Measurements from ENCODE around the gene ABCA4.
"Not testable (repeated sequence)": the region's sequence is repeated elsewhere in the genome, so short reads cannot be mapped to it uniquely, and the experiment has no call there.

ABCA4 gene

GRCh38 chr1:94004924-94005323 is 116.0 kb downstream of the ABCA4 start:
- Histone ChIP-seq H3K4me1 (ENCODE audit: control insufficient read depth in 1 of 2, insufficient read depth in 2 of 2, low read length in 2 of 2) (no peaks in the 10 kb centered on the region), H3K9me3 (ENCODE audit: control insufficient read depth in 1 of 2, low read length in 2 of 2) (no peaks in the 10 kb centered on the region), H3K4me3 (ENCODE audit: low read depth in 1 of 2, low read length in 2 of 2) (no peak overlapping the region), H3K27ac (ENCODE audit: low read length) (no peak overlapping the region), H3K36me3 (ENCODE audit: control insufficient read depth in 1 of 2, insufficient read depth in 2 of 2, low read length in 2 of 2) (no peaks in the 10 kb centered on the region), H3K27me3 (ENCODE audit: low read depth, low read length) (no peaks in the 10 kb centered on the region)

- no peak overlapping the region for H3K27ac ChIP-seq (ENCODE audit: low read length)
- no peaks in the 10 kb centered on the region for H3K9me3 ChIP-seq (ENCODE audit: control insufficient read depth in 1 of 2, low read length in 2 of 2)
- H3K4me1 ChIP-seq (ENCODE audit: control insufficient read depth in 1 of 2, insufficient read depth in 2 of 2, low read length in 2 of 2) = no peaks in the 10 kb centered on the region
- H3K36me3 ChIP-seq (ENCODE audit: control insufficient read depth in 1 of 2, insufficient read depth in 2 of 2, low read length in 2 of 2) = no peaks in the 10 kb centered on the region
- H3K27me3 ChIP-seq (ENCODE audit: low read depth, low read length) = no peaks in the 10 kb centered on the region
- H3K4me3 ChIP-seq (ENCODE audit: low read depth in 1 of 2, low read length in 2 of 2) = no peak overlapping the region
Observed at GRCh38 chr1:94002046-94002787, 118.7 kb downstream of the ABCA4 start.

- Histone ChIP-seq H3K27ac (ENCODE audit: low read length) (no peak overlapping the region), H3K27me3 (ENCODE audit: low read depth, low read length) (no peaks in the 10 kb centered on the region), H3K4me1 (ENCODE audit: control insufficient read depth in 1 of 2, insufficient read depth in 2 of 2, low read length in 2 of 2) (no peaks in the 10 kb centered on the region), H3K4me3 (ENCODE audit: low read depth in 1 of 2, low read length in 2 of 2) (no peak overlapping the region), H3K36me3 (ENCODE audit: control insufficient read depth in 1 of 2, insufficient read depth in 2 of 2, low read length in 2 of 2) (no peaks in the 10 kb centered on the region), H3K9me3 (ENCODE audit: control insufficient read depth in 1 of 2, low read length in 2 of 2) (no peaks in the 10 kb centered on the region)
Observed at GRCh38 chr1:94001397-94002045, 119.4 kb downstream of the ABCA4 start.

GRCh38 chr1:94000510-94001282 is 120.3 kb downstream of the ABCA4 start:
- Histone ChIP-seq H3K4me1 (ENCODE audit: control insufficient read depth in 1 of 2, insufficient read depth in 2 of 2, low read length in 2 of 2) (no peaks in the 10 kb centered on the region), H3K4me3 (ENCODE audit: low read depth in 1 of 2, low read length in 2 of 2) (no peak overlapping the region), H3K36me3 (ENCODE audit: control insufficient read depth in 1 of 2, insufficient read depth in 2 of 2, low read length in 2 of 2) (no peaks in the 10 kb centered on the region), H3K9me3 (ENCODE audit: control insufficient read depth in 1 of 2, low read length in 2 of 2) (no peaks in the 10 kb centered on the region), H3K27ac (ENCODE audit: low read length) (no peak overlapping the region), H3K27me3 (ENCODE audit: low read depth, low read length) (no peaks in the 10 kb centered on the region)

- Histone ChIP-seq H3K9me3 (ENCODE audit: control insufficient read depth in 1 of 2, low read length in 2 of 2) (no peaks in the 10 kb centered on the region), H3K4me1 (ENCODE audit: control insufficient read depth in 1 of 2, insufficient read depth in 2 of 2, low read length in 2 of 2) (no peaks in the 10 kb centered on the region), H3K27ac (ENCODE audit: low read length) (no peak overlapping the region), H3K27me3 (ENCODE audit: low read depth, low read length) (no peaks in the 10 kb centered on the region), H3K4me3 (ENCODE audit: low read depth in 1 of 2, low read length in 2 of 2) (no peak overlapping the region), H3K36me3 (ENCODE audit: control insufficient read depth in 1 of 2, insufficient read depth in 2 of 2, low read length in 2 of 2) (no peaks in the 10 kb centered on the region)
Observed at GRCh38 chr1:93999840-94000415, 121.0 kb downstream of the ABCA4 start.

- not testable (repeated sequence) for H3K4me3 ChIP-seq (ENCODE audit: low read depth in 1 of 2, low read length in 2 of 2); H3K9me3 ChIP-seq (ENCODE audit: control insufficient read depth in 1 of 2, low read length in 2 of 2); H3K27me3 ChIP-seq (ENCODE audit: low read depth, low read length); H3K4me1 ChIP-seq (ENCODE audit: control insufficient read depth in 1 of 2, insufficient read depth in 2 of 2, low read length in 2 of 2); H3K36me3 ChIP-seq (ENCODE audit: control insufficient read depth in 1 of 2, insufficient read depth in 2 of 2, low read length in 2 of 2); H3K27ac ChIP-seq (ENCODE audit: low read length)
Observed at GRCh38 chr1:93998532-93998931, 122.4 kb downstream of the ABCA4 start.

GRCh38 chr1:93997756-93998155 is 123.2 kb downstream of the ABCA4 start:
- Histone ChIP-seq H3K9me3 (ENCODE audit: control insufficient read depth in 1 of 2, low read length in 2 of 2) (no peaks in the 10 kb centered on the region), H3K4me3 (ENCODE audit: low read depth in 1 of 2, low read length in 2 of 2) (no peak overlapping the region), H3K36me3 (ENCODE audit: control insufficient read depth in 1 of 2, insufficient read depth in 2 of 2, low read length in 2 of 2) (no peaks in the 10 kb centered on the region), H3K27me3 (ENCODE audit: low read depth, low read length) (no peaks in the 10 kb centered on the region), H3K27ac (ENCODE audit: low read length) (no peak overlapping the region), H3K4me1 (ENCODE audit: control insufficient read depth in 1 of 2, insufficient read depth in 2 of 2, low read length in 2 of 2) (no peaks in the 10 kb centered on the region)

GRCh38 chr1:93995837-93996536 is 125.0 kb downstream of the ABCA4 start:
- Histone ChIP-seq H3K27ac (ENCODE audit: low read length) (no peak overlapping the region), H3K4me1 (ENCODE audit: control insufficient read depth in 1 of 2, insufficient read depth in 2 of 2, low read length in 2 of 2) (no peaks in the 10 kb centered on the region), H3K36me3 (ENCODE audit: control insufficient read depth in 1 of 2, insufficient read depth in 2 of 2, low read length in 2 of 2) (no peaks in the 10 kb centered on the region), H3K4me3 (ENCODE audit: low read depth in 1 of 2, low read length in 2 of 2) (no peak overlapping the region), H3K27me3 (ENCODE audit: low read depth, low read length) (no peaks in the 10 kb centered on the region), H3K9me3 (ENCODE audit: control insufficient read depth in 1 of 2, low read length in 2 of 2) (no peaks in the 10 kb centered on the region)

GRCh38 chr1:93993731-93994130 is 127.2 kb downstream of the ABCA4 start:
- H3K27ac ChIP-seq (ENCODE audit: low read length) = no peak overlapping the region
- H3K4me1 ChIP-seq (ENCODE audit: control insufficient read depth in 1 of 2, insufficient read depth in 2 of 2, low read length in 2 of 2) = no peaks in the 10 kb centered on the region
- H3K4me3 ChIP-seq (ENCODE audit: low read depth in 1 of 2, low read length in 2 of 2) = no peak overlapping the region
- no peaks in the 10 kb centered on the region for H3K36me3 ChIP-seq (ENCODE audit: control insufficient read depth in 1 of 2, insufficient read depth in 2 of 2, low read length in 2 of 2)
- H3K9me3 ChIP-seq (ENCODE audit: control insufficient read depth in 1 of 2, low read length in 2 of 2) = no peaks in the 10 kb centered on the region
- H3K27me3 ChIP-seq (ENCODE audit: low read depth, low read length) = no peaks in the 10 kb centered on the region

- H3K9me3 ChIP-seq (ENCODE audit: control insufficient read depth in 1 of 2, low read length in 2 of 2) = no peaks in the 10 kb centered on the region
- H3K27ac ChIP-seq (ENCODE audit: low read length) = no peak overlapping the region
- H3K4me1 ChIP-seq (ENCODE audit: control insufficient read depth in 1 of 2, insufficient read depth in 2 of 2, low read length in 2 of 2) = no peaks in the 10 kb centered on the region
- H3K27me3 ChIP-seq (ENCODE audit: low read depth, low read length) = no peaks in the 10 kb centered on the region
- no peak overlapping the region for H3K4me3 ChIP-seq (ENCODE audit: low read depth in 1 of 2, low read length in 2 of 2)
- no peaks in the 10 kb centered on the region for H3K36me3 ChIP-seq (ENCODE audit: control insufficient read depth in 1 of 2, insufficient read depth in 2 of 2, low read length in 2 of 2)
Observed at GRCh38 chr1:93992954-93993353, 128.0 kb downstream of the ABCA4 start.

- Histone ChIP-seq H3K4me3 (ENCODE audit: low read depth in 1 of 2, low read length in 2 of 2) (no peak overlapping the region), H3K27me3 (ENCODE audit: low read depth, low read length) (no peaks in the 10 kb centered on the region), H3K4me1 (ENCODE audit: control insufficient read depth in 1 of 2, insufficient read depth in 2 of 2, low read length in 2 of 2) (no peaks in the 10 kb centered on the region), H3K9me3 (ENCODE audit: control insufficient read depth in 1 of 2, low read length in 2 of 2) (no peaks in the 10 kb centered on the region), H3K27ac (ENCODE audit: low read length) (no peak overlapping the region), H3K36me3 (ENCODE audit: control insufficient read depth in 1 of 2, insufficient read depth in 2 of 2, low read length in 2 of 2) (no peaks in the 10 kb centered on the region)
Observed at GRCh38 chr1:93992190-93992589, 128.8 kb downstream of the ABCA4 start.
